ENCODE results near the gene LYPD6B.

The LYPD6B gene

DNA sequence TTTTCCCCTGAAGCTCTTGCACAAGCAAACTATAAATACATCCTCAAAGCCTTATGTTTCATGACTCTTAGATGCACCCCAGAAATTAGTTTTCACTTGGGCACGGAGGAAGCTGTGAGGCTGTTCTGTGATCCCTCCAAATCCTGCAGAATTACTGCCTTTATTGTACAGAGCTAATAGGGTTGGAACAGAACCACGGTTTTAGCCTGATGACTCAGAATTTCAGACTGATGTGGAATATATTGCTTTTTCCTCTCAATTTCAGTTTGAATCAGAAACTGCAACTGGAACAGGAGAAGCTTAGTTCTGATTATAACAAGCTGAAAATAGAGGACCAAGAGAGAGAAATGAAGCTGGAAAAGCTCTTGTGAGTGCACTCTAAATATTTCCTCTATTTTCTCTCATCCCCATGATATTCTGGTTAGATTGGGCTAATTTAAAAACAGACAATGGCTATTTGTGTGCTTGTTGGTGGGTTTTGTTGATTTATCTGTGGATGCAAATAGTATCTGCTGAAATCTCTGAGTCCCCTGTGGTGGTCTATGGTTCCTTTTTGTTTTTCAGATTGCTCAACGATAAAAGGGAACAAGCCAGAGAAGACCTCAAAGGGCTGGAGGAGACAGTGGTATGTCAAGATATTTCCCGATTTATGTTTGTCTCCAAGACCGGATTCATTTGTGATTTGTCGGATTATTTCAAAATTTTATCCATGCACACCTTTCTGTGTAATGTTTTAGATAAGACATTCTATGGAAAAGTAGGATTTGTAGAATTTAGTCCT, 38.2 kb upstream of the LYPD6B start:
- Histone ChIP-seq H3K9ac (ENCODE audit: low read depth, low read length) (no peak overlapping the region), H3K9me3 (replicated peaks; ENCODE audit: low read length) (no peaks in the 10 kb centered on the region), H3K27me3 (ENCODE audit: control insufficient read depth, insufficient read depth, low read length) (peaks cover 25% of the 10 kb centered on the region), H3K4me1 (ENCODE audit: control insufficient read depth, insufficient read depth, low read length) (peaks cover 3% of the 10 kb centered on the region), H3K4me2 (ENCODE audit: low read length) (no peak overlapping the region), H3K4me3 (ENCODE audit: low read length) (no peak overlapping the region), H3K36me3 (ENCODE audit: insufficient read depth, low read length) (no peaks in the 10 kb centered on the region)

DNA sequence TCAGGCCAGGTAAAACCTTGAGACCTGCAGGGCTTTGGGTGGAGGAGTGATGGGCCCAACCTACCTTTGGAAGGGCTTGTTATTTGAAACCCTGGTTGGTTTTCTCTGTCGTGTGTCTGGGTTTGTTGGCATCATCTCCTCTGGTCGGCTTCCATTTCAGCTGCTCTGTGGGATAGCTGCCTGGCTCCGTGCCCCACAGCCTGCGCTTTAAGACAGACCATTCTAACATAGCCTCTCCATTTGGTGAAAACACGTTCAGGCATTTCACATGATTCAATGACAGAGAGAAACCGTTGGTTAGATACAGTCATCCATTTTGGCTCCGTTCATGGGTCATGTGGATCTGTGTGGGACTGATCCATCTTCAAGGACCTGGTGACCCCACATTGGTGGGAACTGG, 37.0 kb upstream of the LYPD6B start:
- H3K36me3 ChIP-seq (ENCODE audit: insufficient read depth, low read length) = no peaks in the 10 kb centered on the region
- peaks cover 3% of the 10 kb centered on the region for H3K4me1 ChIP-seq (ENCODE audit: control insufficient read depth, insufficient read depth, low read length)
- H3K4me2 ChIP-seq (ENCODE audit: low read length) = no peak overlapping the region
- no peaks in the 10 kb centered on the region for H3K9me3 ChIP-seq (replicated peaks; ENCODE audit: low read length)
- H3K27me3 ChIP-seq (ENCODE audit: control insufficient read depth, insufficient read depth, low read length) = peaks cover 36% of the 10 kb centered on the region
- no peak overlapping the region for H3K4me3 ChIP-seq (ENCODE audit: low read length)
- no peak overlapping the region for H3K9ac ChIP-seq (ENCODE audit: low read depth, low read length)

DNA sequence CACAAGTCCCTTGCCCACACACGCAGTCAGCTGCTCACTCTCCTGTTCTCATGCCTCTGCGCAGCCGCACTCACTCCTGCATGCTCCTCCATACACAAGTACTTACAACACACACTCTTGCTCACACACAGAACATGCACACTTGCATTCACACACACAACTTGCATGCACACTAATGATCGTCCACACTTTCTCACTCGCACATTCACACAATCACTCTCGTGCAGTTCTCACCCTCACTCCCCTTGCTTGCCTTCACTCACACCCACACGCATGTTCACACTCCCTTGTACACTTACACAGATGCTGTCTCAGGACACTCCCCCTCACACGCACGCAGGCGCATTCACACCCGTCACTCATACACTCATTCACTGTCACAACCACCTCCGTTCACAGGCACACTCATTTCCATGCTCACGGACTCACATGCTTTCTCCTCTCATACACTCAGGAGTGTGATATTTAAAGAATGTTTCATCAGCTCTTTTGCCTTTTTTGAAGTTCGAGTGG, 36.1 kb upstream of the LYPD6B start:
- H3K4me3 ChIP-seq (ENCODE audit: low read length) = no peak overlapping the region
- peaks cover 3% of the 10 kb centered on the region for H3K4me1 ChIP-seq (ENCODE audit: control insufficient read depth, insufficient read depth, low read length)
- H3K9me3 ChIP-seq (replicated peaks; ENCODE audit: low read length) = no peaks in the 10 kb centered on the region
- peaks cover 40% of the 10 kb centered on the region for H3K27me3 ChIP-seq (ENCODE audit: control insufficient read depth, insufficient read depth, low read length)
- H3K36me3 ChIP-seq (ENCODE audit: insufficient read depth, low read length) = no peaks in the 10 kb centered on the region
- no peak overlapping the region for H3K4me2 ChIP-seq (ENCODE audit: low read length)
- H3K9ac ChIP-seq (ENCODE audit: low read depth, low read length) = no peak overlapping the region

DNA sequence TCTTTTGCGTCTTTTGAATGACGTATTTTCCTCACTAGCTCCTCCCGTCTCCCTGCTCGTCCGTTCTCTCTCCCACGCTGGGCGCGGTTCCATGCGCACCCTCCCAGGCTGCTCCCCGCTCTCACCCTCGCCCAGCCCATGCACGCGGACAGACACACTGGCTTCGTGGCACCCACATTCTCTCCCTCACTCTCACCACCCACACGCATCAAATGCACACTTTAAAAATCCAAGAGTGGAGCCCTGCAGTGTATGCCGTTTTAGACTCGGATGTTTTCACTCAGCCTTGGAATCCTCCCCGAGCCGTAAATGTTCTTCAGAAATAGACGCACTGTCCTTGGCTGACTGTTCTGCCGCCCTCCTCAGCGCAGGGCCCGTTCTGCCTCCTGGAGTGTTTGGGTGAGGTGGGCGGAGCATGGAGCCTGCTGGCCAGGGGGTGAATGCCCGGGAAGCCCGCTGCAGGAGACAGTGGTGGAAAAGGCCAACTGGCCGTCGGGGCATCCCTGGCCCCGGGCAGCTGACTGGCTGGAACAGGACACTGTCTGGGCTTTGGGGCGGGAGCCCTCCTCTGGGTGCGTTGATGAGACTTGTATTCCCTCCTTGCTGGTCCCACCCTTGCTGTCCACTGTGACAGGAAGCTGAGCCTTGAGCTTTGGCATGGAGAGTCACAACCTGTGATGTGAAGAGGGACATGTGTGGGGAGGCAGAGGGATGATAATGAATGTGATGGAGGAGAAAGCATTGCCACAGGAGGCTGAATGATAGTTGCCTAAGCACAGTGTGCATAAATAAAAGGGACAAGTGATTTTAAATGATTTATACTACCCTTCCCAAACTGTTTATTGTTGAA, 35.4 kb upstream of the LYPD6B start:
- no peaks in the 10 kb centered on the region for H3K36me3 ChIP-seq (ENCODE audit: insufficient read depth, low read length)
- H3K27me3 ChIP-seq (ENCODE audit: control insufficient read depth, insufficient read depth, low read length) = peaks cover 36% of the 10 kb centered on the region
- H3K4me1 ChIP-seq (ENCODE audit: control insufficient read depth, insufficient read depth, low read length) = peaks cover 3% of the 10 kb centered on the region
- H3K9me3 ChIP-seq (replicated peaks; ENCODE audit: low read length) = no peaks in the 10 kb centered on the region
- H3K4me3 ChIP-seq (ENCODE audit: low read length) = no peak overlapping the region
- H3K9ac ChIP-seq (ENCODE audit: low read depth, low read length) = no peak overlapping the region
- H3K4me2 ChIP-seq (ENCODE audit: low read length) = no peak overlapping the region

DNA sequence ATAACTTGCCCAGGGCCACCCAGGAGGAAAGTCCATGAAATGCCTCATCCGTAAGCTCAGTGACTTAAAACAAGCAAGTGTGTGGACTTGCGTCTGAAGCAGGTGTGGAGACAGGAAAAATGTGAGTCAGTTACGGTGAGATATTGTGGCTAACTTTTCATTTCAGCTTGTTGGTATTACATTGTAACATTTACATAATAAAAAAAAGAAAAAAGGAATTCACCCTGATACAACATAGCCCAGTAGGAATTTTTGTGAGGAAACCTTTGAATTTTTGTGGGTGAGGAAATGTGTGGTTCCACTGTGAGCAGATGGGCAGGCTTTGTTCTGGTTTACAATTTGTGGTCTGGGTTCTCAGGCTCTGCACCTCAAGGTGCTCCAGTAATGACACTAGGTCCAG, 33.7 kb upstream of the LYPD6B start:
- Histone ChIP-seq H3K4me2 (ENCODE audit: low read length) (no peak overlapping the region), H3K36me3 (ENCODE audit: insufficient read depth, low read length) (no peaks in the 10 kb centered on the region), H3K27me3 (ENCODE audit: control insufficient read depth, insufficient read depth, low read length) (peaks cover 27% of the 10 kb centered on the region), H3K9ac (ENCODE audit: low read depth, low read length) (no peak overlapping the region), H3K4me3 (ENCODE audit: low read length) (no peak overlapping the region), H3K9me3 (replicated peaks; ENCODE audit: low read length) (no peaks in the 10 kb centered on the region), H3K4me1 (ENCODE audit: control insufficient read depth, insufficient read depth, low read length) (peaks cover 3% of the 10 kb centered on the region)

DNA sequence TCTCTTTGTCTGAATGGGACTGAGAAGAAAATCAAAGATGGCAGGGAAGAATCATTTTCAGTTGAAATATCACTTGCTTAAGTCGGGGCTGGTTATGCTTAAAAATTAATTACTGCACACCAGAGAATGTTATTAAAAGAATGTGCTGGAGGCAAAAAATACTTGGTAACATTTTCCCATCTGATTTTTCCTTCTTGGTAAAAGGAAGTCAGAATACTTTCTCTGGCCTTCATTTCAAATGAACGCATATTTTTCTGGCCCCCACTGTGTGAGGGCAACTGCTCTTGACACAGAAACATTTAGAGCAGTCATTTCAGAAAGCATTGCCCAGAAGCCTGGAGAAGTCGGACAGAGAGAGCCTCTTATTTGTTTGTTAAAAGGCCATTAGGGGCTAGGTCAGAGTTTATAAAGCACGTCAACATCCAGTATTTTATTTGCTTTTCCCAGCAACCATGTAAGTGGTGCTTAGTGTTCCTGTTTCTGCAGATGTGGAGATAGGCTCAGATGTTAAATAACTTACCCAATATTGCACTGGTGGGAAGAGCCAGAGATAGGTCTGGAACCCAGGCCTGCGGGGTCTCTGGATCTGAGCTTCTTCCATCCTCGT, 32.9 kb upstream of the LYPD6B start:
- Histone ChIP-seq H3K9me3 (replicated peaks; ENCODE audit: low read length) (no peaks in the 10 kb centered on the region), H3K4me3 (ENCODE audit: low read length) (no peak overlapping the region), H3K4me2 (ENCODE audit: low read length) (no peak overlapping the region), H3K36me3 (ENCODE audit: insufficient read depth, low read length) (no peaks in the 10 kb centered on the region), H3K9ac (ENCODE audit: low read depth, low read length) (no peak overlapping the region), H3K4me1 (ENCODE audit: control insufficient read depth, insufficient read depth, low read length) (no peaks in the 10 kb centered on the region), H3K27me3 (ENCODE audit: control insufficient read depth, insufficient read depth, low read length) (peaks cover 24% of the 10 kb centered on the region)

DNA sequence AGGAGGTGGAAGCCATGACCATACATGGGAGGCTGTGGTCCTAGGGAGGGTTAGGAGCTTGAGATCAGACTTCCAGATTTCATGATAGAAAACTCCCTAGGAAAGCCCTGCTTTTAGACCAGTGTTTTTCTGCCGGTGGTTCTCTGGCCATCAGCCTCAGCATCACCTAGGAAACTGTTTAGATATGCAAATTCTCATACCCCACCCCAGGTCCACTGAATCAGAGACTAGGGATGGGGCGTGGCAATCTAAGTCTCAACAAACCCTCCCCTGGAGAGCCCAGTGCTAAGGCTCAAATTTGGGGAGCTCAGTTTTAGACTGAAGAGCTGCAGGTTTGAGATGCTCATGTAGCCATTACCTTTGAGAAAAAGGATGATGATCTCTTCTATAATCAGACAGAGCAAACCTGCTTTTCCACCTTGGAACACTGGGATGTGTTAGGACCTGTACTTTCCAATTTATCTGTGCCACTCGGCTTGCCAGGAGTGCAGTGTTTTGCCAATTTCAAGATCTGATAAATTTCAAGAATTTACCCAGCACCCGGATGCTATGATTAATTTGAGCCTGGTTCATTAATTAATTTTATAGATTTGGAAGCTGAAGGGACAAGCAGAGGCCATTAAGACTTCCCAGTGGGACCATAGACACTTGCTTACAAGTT, 31.5 kb upstream of the LYPD6B start:
- peaks cover 18% of the 10 kb centered on the region for H3K27me3 ChIP-seq (ENCODE audit: control insufficient read depth, insufficient read depth, low read length)
- no peak overlapping the region for H3K4me3 ChIP-seq (ENCODE audit: low read length)
- H3K9me3 ChIP-seq (replicated peaks; ENCODE audit: low read length) = no peaks in the 10 kb centered on the region
- no peaks in the 10 kb centered on the region for H3K4me1 ChIP-seq (ENCODE audit: control insufficient read depth, insufficient read depth, low read length)
- no peak overlapping the region for H3K4me2 ChIP-seq (ENCODE audit: low read length)
- no peak overlapping the region for H3K9ac ChIP-seq (ENCODE audit: low read depth, low read length)
- H3K36me3 ChIP-seq (ENCODE audit: insufficient read depth, low read length) = no peaks in the 10 kb centered on the region

DNA sequence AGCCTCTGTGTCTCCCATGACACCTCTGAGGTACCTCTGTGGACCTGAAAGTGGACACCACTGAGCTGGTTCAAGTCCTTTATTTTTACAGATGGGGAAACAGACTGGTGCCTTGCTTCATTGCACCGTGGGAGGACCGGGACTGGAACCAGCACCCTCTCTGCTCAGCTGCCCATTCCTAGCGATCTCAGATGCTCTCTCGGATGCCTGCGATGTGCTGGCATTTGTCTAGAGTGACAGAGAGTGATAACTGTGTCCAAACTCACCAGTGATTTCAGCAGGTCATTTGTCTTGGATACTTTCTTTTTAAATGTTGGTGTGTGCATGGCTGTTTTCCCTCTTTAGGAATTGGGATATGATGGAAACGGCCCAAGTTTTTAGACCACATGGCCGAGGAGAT, 30.1 kb upstream of the LYPD6B start:
- H3K4me2 ChIP-seq (ENCODE audit: low read length) = no peak overlapping the region
- H3K9me3 ChIP-seq (replicated peaks; ENCODE audit: low read length) = no peaks in the 10 kb centered on the region
- peaks cover 18% of the 10 kb centered on the region for H3K27me3 ChIP-seq (ENCODE audit: control insufficient read depth, insufficient read depth, low read length)
- H3K36me3 ChIP-seq (ENCODE audit: insufficient read depth, low read length) = no peaks in the 10 kb centered on the region
- H3K4me3 ChIP-seq (ENCODE audit: low read length) = no peak overlapping the region
- H3K9ac ChIP-seq (ENCODE audit: low read depth, low read length) = no peak overlapping the region
- no peaks in the 10 kb centered on the region for H3K4me1 ChIP-seq (ENCODE audit: control insufficient read depth, insufficient read depth, low read length)

DNA sequence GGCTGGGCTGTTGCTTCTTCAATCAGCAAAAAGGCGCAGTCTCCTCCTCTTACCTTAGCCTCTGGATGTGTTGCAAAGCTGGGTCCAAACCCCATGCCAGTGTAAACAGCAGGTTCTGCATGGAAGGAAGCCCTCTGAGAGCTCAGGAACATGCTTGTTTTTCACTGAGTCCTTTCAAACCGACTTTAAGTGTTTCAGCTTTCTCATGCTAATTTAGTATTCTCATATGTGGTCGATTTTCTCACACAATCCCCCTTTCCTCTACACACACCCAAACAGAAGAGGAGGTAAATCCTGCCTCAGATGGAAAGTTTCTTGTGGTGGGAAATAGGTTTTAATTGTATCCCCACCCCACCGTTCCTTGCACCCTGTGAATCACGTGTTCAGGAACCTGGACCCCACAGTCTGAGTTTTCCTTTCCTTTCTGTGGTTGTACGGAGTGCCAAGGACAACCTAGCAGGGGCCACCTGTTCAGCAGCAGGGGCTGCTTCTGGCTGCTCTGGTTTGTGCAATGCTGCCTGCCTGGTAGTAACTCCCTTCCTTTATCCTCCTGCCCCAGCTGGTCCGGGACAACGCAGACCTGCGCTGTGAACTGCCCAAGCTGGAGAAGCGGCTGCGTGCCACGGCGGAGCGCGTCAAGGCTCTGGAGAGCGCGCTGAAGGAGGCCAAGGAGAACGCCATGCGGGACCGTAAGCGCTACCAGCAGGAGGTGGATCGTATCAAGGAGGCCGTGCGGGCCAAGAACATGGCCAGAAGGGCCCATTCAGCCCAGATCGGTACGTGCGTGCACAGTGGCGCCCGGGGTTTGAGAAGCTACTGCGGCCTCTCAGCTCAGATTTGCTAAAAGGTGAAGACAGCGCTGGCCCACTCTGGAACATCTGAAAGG, 28.7 kb upstream of the LYPD6B start:
- Histone ChIP-seq H3K9ac (ENCODE audit: low read depth, low read length) (no peak overlapping the region), H3K4me1 (ENCODE audit: control insufficient read depth, insufficient read depth, low read length) (no peaks in the 10 kb centered on the region)

DNA sequence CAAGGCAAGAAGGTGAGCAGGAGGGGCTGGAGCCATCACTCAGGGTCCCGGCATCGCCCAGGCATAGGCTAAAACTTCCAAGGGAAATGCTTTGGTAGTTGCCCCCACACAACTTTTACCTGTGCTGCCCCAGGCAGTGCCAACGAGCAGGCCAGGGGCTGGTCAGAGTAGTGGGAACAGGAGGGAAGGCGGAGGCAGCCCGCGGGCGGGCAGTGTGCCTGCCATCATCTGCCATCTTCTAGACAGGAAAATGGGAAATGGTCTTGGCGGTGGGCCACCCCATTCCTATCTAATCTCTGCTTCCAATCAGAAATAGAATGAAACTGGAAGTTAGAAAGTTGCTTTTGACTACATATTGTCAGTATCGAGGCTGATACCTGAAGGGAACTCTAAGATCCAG, 26.0 kb upstream of the LYPD6B start:
- no peak overlapping the region for H3K4me3 ChIP-seq (ENCODE audit: low read length)
- no peak overlapping the region for H3K9ac ChIP-seq (ENCODE audit: low read depth, low read length)
- H3K4me1 ChIP-seq (ENCODE audit: control insufficient read depth, insufficient read depth, low read length) = no peaks in the 10 kb centered on the region
- H3K27me3 ChIP-seq (ENCODE audit: control insufficient read depth, insufficient read depth, low read length) = no peaks in the 10 kb centered on the region
- no peaks in the 10 kb centered on the region for H3K9me3 ChIP-seq (replicated peaks; ENCODE audit: low read length)
- H3K36me3 ChIP-seq (ENCODE audit: insufficient read depth, low read length) = no peaks in the 10 kb centered on the region
- H3K4me2 ChIP-seq (ENCODE audit: low read length) = no peak overlapping the region

More for the DNA sequence above, 28.7 kb upstream of the LYPD6B start:
- no peaks in the 10 kb centered on the region for H3K36me3 ChIP-seq (ENCODE audit: insufficient read depth, low read length)
- peaks cover 18% of the 10 kb centered on the region for H3K27me3 ChIP-seq (ENCODE audit: control insufficient read depth, insufficient read depth, low read length)
- no peak overlapping the region for H3K4me2 ChIP-seq (ENCODE audit: low read length)
- no peaks in the 10 kb centered on the region for H3K9me3 ChIP-seq (replicated peaks; ENCODE audit: low read length)
- no peak overlapping the region for H3K4me3 ChIP-seq (ENCODE audit: low read length)
